ENCODE data around the gene GAB2.
"Not testable (repeated sequence)": the region's sequence is repeated elsewhere in the genome, so short reads cannot be mapped to it uniquely, and the experiment has no call there.

Gene GAB2

GRCh38 chr11:78234006-78234405, 183.6 kb downstream of the GAB2 start:
- DNase-seq, result no peak

- not testable (repeated sequence) for DNase-seq
Observed at GRCh38 chr11:78233046-78233445, 184.6 kb downstream of the GAB2 start.

- no peak for DNase-seq
Observed at GRCh38 chr11:78231962-78232501, 185.6 kb downstream of the GAB2 start.

GRCh38 chr11:78230161-78230877, 187.3 kb downstream of the GAB2 start:
- DNase-seq, result no peak

GRCh38 chr11:78229106-78229505, 188.5 kb downstream of the GAB2 start:
- no peak for DNase-seq

- no peak for DNase-seq
Observed at GRCh38 chr11:78228467-78228866, 189.2 kb downstream of the GAB2 start.

- no peak for DNase-seq
Observed at GRCh38 chr11:78227921-78228320, 189.7 kb downstream of the GAB2 start.

GRCh38 chr11:78226684-78227680, 190.6 kb downstream of the GAB2 start:
- DNase-seq, result no peak

GRCh38 chr11:78224906-78225420, 192.7 kb downstream of the GAB2 start:
- no peak for DNase-seq

- DNase-seq, result no peak
Observed at GRCh38 chr11:78224506-78224905, 193.1 kb downstream of the GAB2 start.

GRCh38 chr11:78223320-78223954, 194.2 kb downstream of the GAB2 start:
- no peak for DNase-seq

- DNase-seq, result not testable (repeated sequence)
Observed at GRCh38 chr11:78222726-78223125, 194.9 kb downstream of the GAB2 start.

GRCh38 chr11:78221396-78222315, 196.0 kb downstream of the GAB2 start:
- DNase-seq, result no peak

- DNase-seq, result no peak
Observed at GRCh38 chr11:78220218-78221157, 197.1 kb downstream of the GAB2 start.

GRCh38 chr11:78219493-78220217, 198.0 kb downstream of the GAB2 start:
- DNase-seq, result no peak

GRCh38 chr11:78218707-78219492, 198.7 kb downstream of the GAB2 start:
- DNase-seq, result no peak

- DNase-seq, result no peak
Observed at GRCh38 chr11:78217650-78218541, 199.7 kb downstream of the GAB2 start.

All from activated CD4-positive, alpha-beta T cell treated with anti-CD3 and anti-CD28 coated beads for 4 hours (primary cell).